Adipose tissue (tissue), 3 donors: ENCODE measurements around the gene CPA4. TPM values are rescaled to one million over a fixed set of nuclear protein-coding genes. Genes with fewer than 3 reads are reported as not detected.
"Not testable (repeated sequence)": the region's sequence is repeated elsewhere in the genome, so short reads cannot be mapped to it uniquely, and the experiment has no call there.

ENCODE experiments used
- H3K27ac ChIP-seq: one replicate; pipeline ENCODE4 v1.5.1; 2013; ENCODE audit warnings: low read depth, low read length
- WGBS, 3 donors: extraction: QIAGEN DNeasy Blood & Tissue Kit; methylation state at CpG; one replicate each; pipeline ENCODE4 v1.1.7; 2013; 5-methylcytosine and 5-hydroxymethylcytosine counted together
- polyA plus RNA-seq, 3 donors: library from polyadenylated mRNA; stranded (reverse); fragments of 200-250 nt; gene quantifications; one replicate each; pipeline ENCODE4 v1.2.3, GENCODE V29; 2013
- donor health status: healthy with polysubstance abuse.
- donor health status: Bipolar disorder and iron deficiency.
- donor health status: healthy.

The CPA4 gene
- polyA plus RNA-seq, result 1 to 10 TPM in 1 of 3 donors, under 1 TPM in 2; 0.67 to 5.9 (median 0.98) TPM

GRCh38 chr7:130292682-130293257, at the start of gene CPA4:
Gene CPA4 (plus strand): TSS chr7:130293161. CDS start chr7:130293181, 20 bp downstream.
- H3K27ac ChIP-seq, result no peak within 1 kb of the TSS
- WGBS, 3 donors, result 55 to 60% (median 60%) methylated on average over 1 of the region's 1 CpG

GRCh38 chr7:130243486-130243885, 49.5 kb upstream of the CPA4 start:
- H3K27ac ChIP-seq, result not testable (repeated sequence)
- 24 to 36% (median 28%) methylated on average over 1 of the region's 1 CpG for WGBS, 3 donors

DNA sequence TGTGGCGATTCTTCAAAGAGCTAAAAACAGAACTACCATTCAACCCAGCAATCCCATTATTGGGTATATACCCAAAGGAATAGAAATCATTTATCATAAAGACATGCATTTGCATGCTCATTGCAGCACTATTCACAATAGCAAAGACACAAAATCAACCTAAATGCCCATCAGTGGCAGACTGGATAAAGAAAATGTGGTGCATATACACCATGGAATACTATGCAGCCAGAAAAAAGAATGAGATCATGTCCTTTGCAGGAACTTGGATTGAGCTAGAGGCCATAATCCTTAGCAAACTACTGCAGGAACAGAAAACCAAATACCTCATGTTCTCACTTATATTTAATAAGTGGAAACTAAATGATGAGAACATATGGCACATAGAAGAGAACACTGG, 46.5 kb upstream of the CPA4 start:
- WGBS, 3 donors, result 89 to 97% (median 92%) methylated on average over 1 of the region's 1 CpG
- H3K27ac ChIP-seq, result not testable (repeated sequence)

DNA sequence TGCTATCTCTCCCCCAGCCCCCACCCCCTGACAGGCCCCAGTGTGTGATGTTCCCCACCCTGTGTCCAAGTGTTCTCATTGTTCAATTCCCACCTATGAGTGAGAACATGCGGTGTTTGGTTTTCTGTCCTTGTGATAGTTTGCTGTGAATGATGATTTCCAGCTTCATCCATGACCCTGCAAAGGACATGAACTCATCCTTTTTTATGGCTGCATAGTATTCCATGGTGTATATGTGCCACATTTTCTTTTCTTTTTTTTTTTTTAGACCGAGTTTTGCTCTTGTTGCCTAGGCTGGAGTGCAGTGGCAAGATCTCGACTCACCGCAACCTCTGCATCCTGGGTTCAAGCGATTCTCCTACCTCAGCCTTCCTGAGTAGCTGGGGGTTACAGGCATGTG, 44.1 kb upstream of the CPA4 start:
- WGBS, 3 donors, result 97 to 98% (median 97%) methylated on average over 5 of the region's 5 CpGs
- H3K27ac ChIP-seq, result not testable (repeated sequence)

DNA sequence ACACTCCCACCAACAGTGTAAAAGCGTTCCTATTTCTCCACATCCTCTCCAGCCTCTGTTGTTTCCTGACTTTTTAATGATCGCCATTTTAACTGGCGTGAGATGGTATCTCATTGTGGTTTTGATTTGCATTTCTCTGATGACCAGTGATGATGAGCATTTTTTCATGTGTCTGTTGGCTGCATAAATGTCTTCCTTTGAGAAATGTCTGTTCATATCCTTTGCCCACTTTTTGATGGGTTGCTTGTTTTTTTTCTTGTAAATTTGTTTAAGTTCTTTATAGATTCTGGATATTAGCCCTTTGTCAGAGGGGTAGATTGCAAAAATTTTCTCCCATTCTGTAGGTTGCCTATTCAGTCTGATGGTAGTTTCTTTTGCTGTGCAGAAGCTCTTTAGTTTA, 43.3 kb upstream of the CPA4 start:
- WGBS, 3 donors, result 76 to 88% (median 88%) methylated on average over 3 of the region's 3 CpGs
- H3K27ac ChIP-seq, result not testable (repeated sequence)

DNA sequence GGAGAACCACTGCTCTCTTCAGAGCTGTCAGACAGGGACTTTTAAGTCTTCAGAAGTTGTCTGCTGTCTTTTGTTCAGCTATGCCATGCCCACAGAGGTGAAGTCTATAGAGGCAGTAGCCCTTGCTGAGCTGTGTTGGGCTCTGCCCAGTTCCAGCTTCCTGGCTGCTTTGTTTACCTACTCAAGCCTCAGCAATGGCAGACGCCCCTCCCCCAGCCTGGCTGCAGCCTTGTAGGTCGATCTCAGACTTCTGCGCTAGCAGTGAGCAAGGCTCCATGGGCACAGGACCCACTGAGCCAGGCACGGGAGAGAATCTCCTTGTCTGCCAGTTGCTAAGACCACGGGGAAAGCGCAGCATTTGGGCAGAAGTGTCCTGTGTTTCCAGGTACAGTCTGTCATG, 38.4 kb upstream of the CPA4 start:
- WGBS, 3 donors, result 60 to 81% (median 80%) methylated on average over 6 of the region's 6 CpGs
- H3K27ac ChIP-seq, result no peak overlapping the region

GRCh38 chr7:130256704-130257103, 36.3 kb upstream of the CPA4 start:
- 80 to 89% (median 85%) methylated on average over 2 of the region's 2 CpGs for WGBS, 3 donors
- no peak overlapping the region for H3K27ac ChIP-seq

DNA sequence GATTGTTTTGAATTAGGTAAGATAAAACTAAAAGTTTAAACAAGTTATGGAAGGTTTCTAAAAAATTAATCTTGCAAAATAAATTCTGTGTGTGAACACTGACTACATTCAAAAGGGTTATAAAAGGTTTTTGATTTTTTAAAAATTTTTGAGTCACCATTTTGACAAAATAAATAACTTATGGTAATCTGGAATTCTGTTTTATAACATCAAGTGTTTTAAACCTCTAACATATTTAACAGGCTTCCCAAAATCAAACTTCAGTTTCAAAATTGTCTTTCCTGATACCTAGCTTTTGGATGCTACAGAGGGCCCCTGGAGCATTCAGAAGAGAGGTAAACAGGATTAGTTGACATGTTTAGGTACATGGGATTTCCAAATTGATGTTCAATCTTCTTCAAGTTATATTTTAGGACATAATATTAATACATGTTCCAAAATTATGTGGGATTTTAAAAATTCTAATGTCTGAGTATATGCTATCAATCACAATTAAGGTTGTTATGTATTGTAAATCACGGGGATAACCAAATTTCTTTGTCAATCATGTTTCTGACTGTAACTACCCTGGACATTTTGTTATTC, 34.4 kb upstream of the CPA4 start:
- 76 to 88% (median 85%) methylated on average over 1 of the region's 1 CpG for WGBS, 3 donors
- no peak overlapping the region for H3K27ac ChIP-seq

- 43 to 63% (median 58%) methylated on average over 2 of the region's 2 CpGs for WGBS, 3 donors
- H3K27ac ChIP-seq, result no peak overlapping the region
These were observed 30.5 kb upstream of the CPA4 start for GRCh38 chr7:130262448-130262847.

DNA sequence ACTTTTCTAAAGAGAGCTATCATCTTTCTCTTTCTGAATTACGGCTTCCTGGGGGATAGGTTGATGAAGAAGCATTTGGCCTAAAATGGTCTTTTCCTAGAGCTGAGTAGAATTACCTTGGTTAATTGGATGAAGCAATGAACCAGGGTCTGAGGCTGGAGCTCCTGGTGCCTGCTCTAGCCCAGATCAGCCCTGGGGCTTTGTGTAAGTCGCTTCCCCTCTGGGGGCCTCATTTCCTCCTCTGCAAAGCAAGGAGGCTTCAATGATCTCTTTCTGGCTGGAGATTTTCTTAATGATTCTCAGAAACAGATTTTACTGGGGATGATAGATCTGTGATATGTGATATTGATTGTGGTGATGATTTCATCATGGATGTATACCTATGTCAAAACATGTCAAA, 29.8 kb upstream of the CPA4 start:
- no peak overlapping the region for H3K27ac ChIP-seq
- 46 to 87% (median 64%) methylated on average over 2 of the region's 2 CpGs for WGBS, 3 donors

DNA sequence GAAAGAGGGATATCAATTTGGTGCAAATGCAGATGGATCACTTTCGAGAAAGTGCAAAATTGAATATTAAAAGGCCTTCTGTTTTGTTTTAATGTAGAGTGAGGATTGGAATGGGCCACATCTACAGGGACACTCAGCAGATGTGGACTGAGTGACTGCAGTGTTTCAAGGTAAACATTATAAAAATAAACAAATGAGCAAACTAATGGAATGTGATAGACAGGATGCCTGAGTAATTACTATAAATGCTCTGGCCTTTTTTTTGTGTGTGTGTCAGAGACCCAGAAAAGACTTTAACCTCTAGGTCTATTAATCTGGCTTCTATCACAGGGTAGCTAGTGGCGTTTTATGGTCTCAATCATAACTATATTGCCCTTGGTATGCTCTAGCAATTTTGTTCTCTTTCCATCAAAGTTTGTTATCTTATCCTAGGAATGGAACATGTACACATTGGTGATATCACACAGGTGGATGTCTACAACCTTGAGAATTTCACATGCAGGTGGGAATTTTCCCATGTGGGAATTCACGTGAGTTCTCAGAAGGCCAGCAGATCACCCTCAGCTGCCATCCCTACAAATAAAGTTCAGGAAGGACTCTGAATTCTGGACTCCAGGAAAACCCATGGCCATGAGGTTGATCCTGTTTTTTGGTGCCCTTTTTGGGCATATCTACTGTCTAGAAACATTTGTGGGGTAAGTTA, 26.6 kb upstream of the CPA4 start, which contains the start of gene CPA2:
Gene CPA2 (plus strand): TSS at position 606 of the 703 bp plus-strand sequence. CDS start 19 bp downstream, at position 625.
- 52 to 95% (median 91%) methylated on average over 3 of the region's 3 CpGs for WGBS, 3 donors
- no peak within 1 kb of the TSS for H3K27ac ChIP-seq

GRCh38 chr7:130266961-130267321, 26.0 kb upstream of the CPA4 start:
- H3K27ac ChIP-seq, result no peak overlapping the region
- WGBS, 3 donors, result 47 to 100% (median 93%) methylated on average over 1 of the region's 1 CpG

- WGBS, 3 donors, result 40 to 76% (median 75%) methylated on average over 6 of the region's 6 CpGs
- H3K27ac ChIP-seq, result no peak overlapping the region
These were observed 24.3 kb upstream of the CPA4 start for GRCh38 chr7:130268463-130269317.

DNA sequence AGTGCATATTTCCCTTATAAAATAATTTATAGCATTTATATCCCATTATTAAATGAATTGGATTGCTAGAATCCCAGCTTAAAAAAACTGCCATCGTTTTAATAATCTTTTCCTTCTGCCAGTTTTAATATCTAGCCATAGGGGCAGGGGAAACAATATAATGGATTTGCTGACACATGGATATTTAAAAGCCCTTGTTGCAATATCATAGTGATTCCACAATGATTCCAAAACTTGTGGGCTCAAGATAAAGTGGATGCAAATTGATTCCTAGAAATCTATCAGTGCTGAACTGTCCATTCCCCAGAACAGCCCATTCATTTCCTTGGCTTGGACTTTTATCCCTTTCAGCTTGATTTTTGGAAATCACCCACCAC, 23.7 kb upstream of the CPA4 start:
- WGBS, 3 donors, result 25 to 87% (median 80%) methylated on average over 1 of the region's 1 CpG
- no peak overlapping the region for H3K27ac ChIP-seq

GRCh38 chr7:130270947-130271800, 21.8 kb upstream of the CPA4 start:
- 41 to 96% (median 90%) methylated on average over 12 of the region's 12 CpGs for WGBS, 3 donors

GRCh38 chr7:130272381-130273080, 20.4 kb upstream of the CPA4 start:
- 22 to 62% (median 58%) methylated on average over 23 of the region's 23 CpGs for WGBS, 3 donors

More at GRCh38 chr7:130270947-130271800, 21.8 kb upstream of the CPA4 start:
- H3K27ac ChIP-seq, result no peak overlapping the region

GRCh38 chr7:130273081-130273932, 19.7 kb upstream of the CPA4 start:
- no peak overlapping the region for H3K27ac ChIP-seq
- WGBS, 3 donors, result 10 to 14% (median 11%) methylated on average over 24 to 25 of the region's 25 CpGs

More at GRCh38 chr7:130272381-130273080, 20.4 kb upstream of the CPA4 start:
- H3K27ac ChIP-seq, result no peak overlapping the region
